ENCODE results near the gene SELENOW.
"Not testable (repeated sequence)": the region's sequence is repeated elsewhere in the genome, so short reads cannot be mapped to it uniquely, and the experiment has no call there.

DNA sequence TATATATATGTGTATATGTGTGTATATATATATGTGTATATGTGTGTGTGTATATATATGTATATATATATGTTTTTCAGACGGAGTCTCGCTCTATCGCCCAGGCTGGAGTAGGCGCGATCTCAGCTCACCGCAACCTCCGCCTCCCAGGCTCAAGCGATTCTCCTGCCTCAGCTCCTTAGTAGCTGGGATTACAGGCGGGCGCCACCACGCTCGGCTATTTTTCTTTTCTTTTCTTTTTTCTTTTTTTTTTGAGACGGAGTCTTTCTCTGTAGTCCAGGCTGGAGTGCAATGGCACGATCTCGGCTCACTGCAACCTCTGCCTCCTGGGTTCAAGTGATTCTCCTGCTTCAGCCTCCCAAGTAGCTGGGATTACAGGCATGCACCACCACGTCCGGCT lies 32.4 kb upstream of the SELENOW start:
- TF ChIP-seq, protein P1, sequence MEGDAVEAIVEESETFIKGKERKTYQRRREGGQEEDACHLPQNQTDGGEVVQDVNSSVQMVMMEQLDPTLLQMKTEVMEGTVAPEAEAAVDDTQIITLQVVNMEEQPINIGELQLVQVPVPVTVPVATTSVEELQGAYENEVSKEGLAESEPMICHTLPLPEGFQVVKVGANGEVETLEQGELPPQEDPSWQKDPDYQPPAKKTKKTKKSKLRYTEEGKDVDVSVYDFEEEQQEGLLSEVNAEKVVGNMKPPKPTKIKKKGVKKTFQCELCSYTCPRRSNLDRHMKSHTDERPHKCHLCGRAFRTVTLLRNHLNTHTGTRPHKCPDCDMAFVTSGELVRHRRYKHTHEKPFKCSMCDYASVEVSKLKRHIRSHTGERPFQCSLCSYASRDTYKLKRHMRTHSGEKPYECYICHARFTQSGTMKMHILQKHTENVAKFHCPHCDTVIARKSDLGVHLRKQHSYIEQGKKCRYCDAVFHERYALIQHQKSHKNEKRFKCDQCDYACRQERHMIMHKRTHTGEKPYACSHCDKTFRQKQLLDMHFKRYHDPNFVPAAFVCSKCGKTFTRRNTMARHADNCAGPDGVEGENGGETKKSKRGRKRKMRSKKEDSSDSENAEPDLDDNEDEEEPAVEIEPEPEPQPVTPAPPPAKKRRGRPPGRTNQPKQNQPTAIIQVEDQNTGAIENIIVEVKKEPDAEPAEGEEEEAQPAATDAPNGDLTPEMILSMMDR (IDR thresholded peaks at IDR 0.05): not testable (repeated sequence)
- not testable (repeated sequence) for TF ChIP-seq POLR2AphosphoS5, POLR2A (IDR thresholded peaks at IDR 0.05)

Data from breast epithelium (tissue), 3 donors.